SH-SY5Y (cell line): ENCODE measurements around the gene GALNT12.

Experiments used
- GATA2 ChIP-seq: IDR thresholded peaks from 2 replicates; pipeline ENCODE4 v1.6.1; 2011; ENCODE audit warnings: mild to moderate bottlenecking, low read depth, low read length
- GATA3 ChIP-seq: IDR thresholded peaks from 2 replicates; pipeline ENCODE4 v1.6.1; 2011; ENCODE audit warnings: low read depth, mild to moderate bottlenecking, low read length, moderate library complexity

Gene GALNT12

GRCh38 chr9:98842510-98842909, 35.0 kb downstream of the GALNT12 start:
- TF ChIP-seq GATA2, result no peak
- TF ChIP-seq GATA3, result no peak

GRCh38 chr9:98846081-98846480, 38.6 kb downstream of the GALNT12 start:
- TF ChIP-seq GATA2, result no peak
- no peak for TF ChIP-seq GATA3

GRCh38 chr9:98846879-98847278, 39.4 kb downstream of the GALNT12 start:
- TF ChIP-seq GATA2 (no peak), GATA3 (no peak)

- TF ChIP-seq GATA2 (no peak), GATA3 (no peak)
These were observed 41.1 kb downstream of the GALNT12 start for GRCh38 chr9:98848450-98849149.

GRCh38 chr9:98849563-98849962, 42.1 kb downstream of the GALNT12 start:
- no peak for TF ChIP-seq GATA3
- no peak for TF ChIP-seq GATA2

- TF ChIP-seq GATA2 (no peak), GATA3 (no peak)
These were observed 43.6 kb downstream of the GALNT12 start for GRCh38 chr9:98850851-98851729.

GRCh38 chr9:98851730-98852459, 44.4 kb downstream of the GALNT12 start:
- TF ChIP-seq GATA2 (no peak), GATA3 (no peak)

- no peak for TF ChIP-seq GATA2
- TF ChIP-seq GATA3, result no peak
These were observed 44.9 kb downstream of the GALNT12 start for GRCh38 chr9:98852460-98852734.

GRCh38 chr9:98852961-98853360, 45.5 kb downstream of the GALNT12 start:
- TF ChIP-seq GATA3, result no peak
- TF ChIP-seq GATA2, result no peak

GRCh38 chr9:98854266-98854665, 46.8 kb downstream of the GALNT12 start:
- TF ChIP-seq GATA3 (no peak), GATA2 (no peak)

- TF ChIP-seq GATA2 (no peak), GATA3 (no peak)
These were observed 48.1 kb downstream of the GALNT12 start for GRCh38 chr9:98855592-98855991.

GRCh38 chr9:98856982-98857381, 49.5 kb downstream of the GALNT12 start:
- TF ChIP-seq GATA2, result no peak
- no peak for TF ChIP-seq GATA3

- TF ChIP-seq GATA3 (no peak), GATA2 (no peak)
These were observed 52.5 kb downstream of the GALNT12 start for GRCh38 chr9:98859941-98860340.

GRCh38 chr9:98860871-98861293, 53.4 kb downstream of the GALNT12 start:
- TF ChIP-seq GATA2, result no peak
- no peak for TF ChIP-seq GATA3
